H4 (cell line): ENCODE data around the gene SYT9. TPM values are rescaled to one million over a fixed set of nuclear protein-coding genes. Genes with fewer than 3 reads are reported as not detected.
"Not testable (repeated sequence)": the region's sequence is repeated elsewhere in the genome, so short reads cannot be mapped to it uniquely, and the experiment has no call there.

Source experiments
- DNase-seq: peaks from one replicate; pipeline ENCODE4 v3.0.0-alpha.2; 2015; ENCODE audit warnings: low spot score
- total RNA-seq: library from RNA; depleted of rRNA; stranded (reverse); fragments of >200 nt; shearing (Covaris generic); gene quantifications from 2 replicates; pipeline ENCODE4 v1.2.3, GENCODE V29; 2014; rRNA removed

Gene SYT9
- total RNA-seq, 1 experiment from 2014 or later: not detected

DNA sequence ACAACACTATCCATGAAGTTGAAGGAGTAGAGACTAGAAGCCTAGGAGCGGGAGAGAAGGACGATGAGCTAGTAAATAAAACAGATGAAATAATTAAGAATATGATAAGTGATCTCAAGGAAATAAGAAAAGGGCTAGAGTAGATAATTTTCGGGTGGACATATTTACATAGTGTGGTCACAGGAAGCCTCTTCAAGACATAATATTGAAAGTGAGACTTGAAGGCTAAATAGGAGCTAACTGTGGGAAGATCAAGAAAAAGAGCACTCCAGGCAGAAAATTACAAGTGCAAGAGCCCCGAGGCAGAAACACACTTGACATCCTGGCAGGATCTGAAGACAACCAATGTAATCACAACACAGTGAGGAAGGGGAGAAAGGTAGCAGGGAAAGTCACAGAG, 250.2 kb downstream of the SYT9 start:
- DNase-seq: no peak

DNA sequence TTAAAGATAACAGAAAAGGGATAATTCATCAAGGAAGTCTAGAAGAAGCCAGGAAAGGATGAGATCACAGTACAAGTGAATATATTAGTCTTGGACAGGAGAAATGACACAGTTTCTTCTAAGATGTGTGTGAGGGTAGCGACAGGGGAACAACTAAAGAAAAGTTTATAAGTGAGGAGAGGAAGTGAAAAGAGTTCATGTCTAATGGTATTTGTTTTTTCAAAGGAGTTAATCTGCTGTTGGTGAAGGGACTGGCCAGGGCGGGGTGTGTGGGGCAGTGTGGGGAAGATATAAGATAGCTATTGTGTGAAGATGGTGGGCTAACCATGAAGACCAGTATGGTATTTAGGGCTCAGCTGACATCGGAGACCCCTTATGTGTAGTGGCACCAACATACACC, 254.5 kb downstream of the SYT9 start:
- DNase-seq: no peak

DNA sequence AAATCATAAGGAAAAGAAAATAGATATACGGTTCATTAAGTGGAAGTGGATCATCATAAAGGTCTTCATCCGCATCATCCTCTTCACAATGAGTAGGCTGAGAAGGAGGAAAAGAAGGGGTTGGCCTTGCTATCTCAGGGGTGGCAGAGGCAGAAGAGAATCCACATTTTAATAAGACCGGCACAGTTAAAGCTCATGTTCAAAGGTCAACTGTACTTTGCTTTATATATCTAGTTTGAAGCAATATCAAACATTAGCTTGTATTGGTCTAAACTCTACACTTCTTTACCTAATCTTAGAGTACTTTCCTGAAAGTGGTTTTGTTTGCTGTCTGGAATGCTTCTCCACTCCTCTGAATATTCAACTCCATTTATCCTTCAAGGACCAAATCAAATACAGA, 256.4 kb downstream of the SYT9 start:
- DNase-seq: no peak

DNA sequence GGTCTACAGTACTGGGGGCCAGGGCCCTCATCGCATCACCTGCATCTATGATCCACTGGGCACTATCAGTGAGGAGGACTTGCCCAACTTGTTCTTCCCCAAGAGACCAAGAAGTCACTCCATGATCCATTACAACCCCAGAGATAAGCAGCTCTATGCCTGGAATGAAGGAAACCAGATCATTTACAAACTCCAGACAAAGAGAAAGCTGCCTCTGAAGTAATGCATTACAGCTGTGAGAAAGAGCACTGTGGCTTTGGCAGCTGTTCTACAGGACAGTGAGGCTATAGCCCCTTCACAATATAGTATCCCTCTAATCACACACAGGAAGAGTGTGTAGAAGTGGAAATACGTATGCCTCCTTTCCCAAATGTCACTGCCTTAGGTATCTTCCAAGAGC, 258.3 kb downstream of the SYT9 start:
- DNase-seq: no peak

DNA sequence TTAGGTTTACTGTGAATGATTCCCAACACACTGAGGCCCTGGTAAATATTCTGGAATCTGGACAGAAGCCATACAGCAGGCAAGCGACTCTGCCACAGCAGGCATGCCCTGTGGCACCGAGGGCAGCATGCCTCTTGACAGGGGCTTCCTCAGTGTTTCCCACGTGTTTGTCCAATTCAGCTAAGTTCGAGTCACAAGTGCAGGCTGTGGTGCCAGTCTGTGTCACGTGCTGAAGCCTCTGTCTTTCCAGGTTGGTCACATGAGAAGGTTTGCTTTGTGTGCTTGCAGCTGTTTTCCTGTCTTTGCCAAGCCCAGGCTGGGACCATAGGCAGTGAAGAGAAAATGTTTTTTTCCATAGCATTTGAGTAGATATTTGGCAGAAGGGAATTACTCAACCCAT, 259.7 kb downstream of the SYT9 start:
- peak; percentile 34 for DNase-seq

DNA sequence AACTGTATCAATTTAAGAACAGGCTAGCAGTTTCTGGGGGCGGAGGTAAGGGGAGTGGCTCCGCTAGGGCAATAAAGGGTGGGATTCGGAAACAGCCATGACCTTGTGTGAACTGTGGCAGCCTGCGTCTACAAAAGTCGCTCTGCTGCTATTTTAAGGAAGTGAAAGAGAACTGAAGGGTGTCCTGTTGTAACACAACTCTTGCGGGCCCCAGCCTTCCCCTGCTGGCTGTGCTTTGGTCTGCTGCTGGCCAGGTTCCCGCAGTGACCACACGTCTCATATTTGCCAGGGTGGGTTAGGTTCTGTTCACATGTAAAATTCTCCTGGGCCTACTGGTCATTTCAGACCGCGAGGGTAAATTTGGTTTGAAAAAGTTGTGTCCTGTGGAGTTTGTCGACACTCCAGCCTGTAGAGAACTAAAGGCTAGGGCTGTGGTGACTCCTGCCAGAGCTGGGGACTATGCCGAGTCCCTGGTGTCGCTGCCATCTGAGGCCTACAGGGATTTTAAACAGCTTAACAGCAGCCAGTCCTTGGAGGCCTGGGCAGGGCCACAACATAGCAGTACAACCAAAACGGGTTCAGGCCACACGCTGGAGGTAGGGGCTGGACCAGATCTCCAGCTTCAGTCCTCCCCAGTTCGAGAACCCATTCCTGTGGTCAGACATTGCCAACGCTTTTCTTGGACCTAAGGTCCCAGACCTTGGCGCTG, 261.0 kb downstream of the SYT9 start:
- no peak for DNase-seq

DNA sequence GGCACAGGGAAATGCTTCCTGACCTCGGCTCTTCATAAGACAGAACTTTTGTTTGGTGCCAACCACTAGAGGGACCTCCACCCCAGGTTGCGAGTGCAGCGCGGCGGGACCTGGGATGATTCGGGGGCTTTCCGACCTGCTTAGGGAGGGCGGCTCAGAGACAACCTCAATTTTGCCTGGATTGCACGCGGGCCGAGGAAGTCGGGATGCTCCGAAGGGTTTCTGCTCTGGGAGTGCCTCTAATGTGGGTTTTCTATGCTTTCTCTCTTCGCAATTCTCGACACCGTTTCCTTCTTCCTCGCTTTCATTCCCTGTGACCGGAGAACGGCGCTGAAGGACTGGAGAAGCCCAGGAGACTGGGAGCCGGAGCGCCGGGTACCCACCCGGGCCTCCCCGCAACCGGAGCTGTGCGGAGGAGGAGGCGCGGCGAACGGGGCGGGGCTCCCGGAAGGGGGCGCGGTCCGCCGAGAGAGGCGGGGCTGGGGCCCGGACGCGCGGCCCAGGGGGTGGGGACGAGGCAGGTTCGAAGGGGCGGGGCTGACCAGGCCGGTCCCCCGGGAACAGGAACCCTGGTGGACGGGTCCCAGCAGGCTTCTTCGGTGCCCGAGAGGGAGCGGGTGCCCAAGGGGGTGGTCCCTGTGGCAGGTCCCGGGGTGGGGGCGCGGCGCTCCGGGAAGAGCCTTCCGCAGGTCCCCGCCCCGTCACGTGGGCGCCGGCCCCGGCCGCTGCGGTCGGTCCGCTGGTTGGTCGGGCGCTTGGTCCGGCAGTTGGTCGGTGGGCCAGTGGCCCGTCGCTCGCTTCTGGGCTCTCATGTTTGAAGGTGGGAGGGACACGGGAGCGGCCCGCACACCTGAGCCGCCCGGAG, 261.8 kb downstream of the SYT9 start, which contains the start of gene PPFIBP2:
TSS of gene PPFIBP2 (plus strand) at position 766 of the 865 bp plus-strand sequence. CDS start 35,477 bp downstream, outside the sequence.
- DNase-seq: peak; percentile 73

DNA sequence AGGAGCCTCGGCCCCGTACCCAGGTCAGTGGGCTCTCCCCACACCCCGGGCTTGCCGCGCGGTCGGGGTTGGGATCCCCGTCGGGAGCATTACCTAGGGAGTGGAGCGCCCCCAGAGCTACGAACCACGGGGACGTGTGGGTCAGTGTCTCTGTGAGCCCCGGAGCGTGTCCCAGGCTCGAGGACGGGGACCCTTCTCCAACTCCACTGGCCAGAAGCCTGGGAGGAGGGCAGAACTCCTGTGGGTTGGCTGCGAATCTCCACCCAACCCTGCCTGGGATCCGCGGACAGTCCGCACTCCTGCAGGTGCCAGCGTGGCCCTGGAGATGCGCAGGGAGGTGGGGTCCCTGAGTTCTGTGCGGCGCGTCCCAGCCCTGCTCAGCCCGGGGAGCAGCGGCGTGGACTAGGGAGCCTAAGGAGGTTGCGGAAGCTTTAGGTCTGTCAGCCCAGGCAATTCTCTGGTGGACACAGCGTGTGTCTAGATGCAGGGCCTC, 262.4 kb downstream of the SYT9 start:
- no peak for DNase-seq

DNA sequence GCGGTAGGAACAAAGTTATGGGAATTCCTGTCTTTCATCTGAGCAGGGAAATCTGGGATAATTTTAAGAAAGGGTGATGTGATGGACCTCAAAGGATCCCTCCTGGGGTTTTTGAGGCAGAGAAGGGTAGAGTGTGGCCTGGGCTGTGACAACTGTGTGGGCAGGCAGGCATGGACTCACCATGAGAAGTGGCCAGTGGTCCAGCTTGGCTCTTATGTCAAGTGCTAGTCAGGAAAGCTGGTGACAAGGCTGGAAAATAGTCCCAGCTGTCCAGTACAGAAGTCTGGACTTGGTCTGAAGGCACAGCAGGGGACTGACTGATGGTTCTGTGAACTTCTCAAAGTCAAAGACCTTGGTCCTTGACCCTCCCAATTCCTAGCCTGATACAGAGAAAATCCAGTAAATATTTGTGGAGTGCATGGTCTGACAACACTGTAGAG, 263.8 kb downstream of the SYT9 start:
- DNase-seq: no peak

DNA sequence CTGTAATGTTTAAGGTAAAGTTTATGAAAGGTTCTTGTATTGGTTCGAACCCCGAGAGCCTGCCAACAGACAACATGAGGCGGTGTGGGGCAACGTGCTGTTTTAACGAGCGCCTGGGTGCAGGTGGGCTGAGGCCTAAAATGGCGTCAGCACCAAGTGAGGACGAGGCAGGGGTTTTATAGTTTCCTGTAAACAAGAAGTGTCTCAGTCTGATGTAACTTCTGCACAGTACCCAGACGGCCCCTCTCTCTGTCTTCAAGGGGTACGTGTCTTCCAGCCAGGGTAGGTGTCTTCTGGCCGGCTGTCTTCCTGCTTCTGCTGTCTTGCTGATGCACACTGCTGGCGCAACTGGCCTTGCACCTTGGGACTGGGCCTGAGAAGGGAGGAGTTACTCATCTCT, 264.8 kb downstream of the SYT9 start:
- no peak for DNase-seq

DNA sequence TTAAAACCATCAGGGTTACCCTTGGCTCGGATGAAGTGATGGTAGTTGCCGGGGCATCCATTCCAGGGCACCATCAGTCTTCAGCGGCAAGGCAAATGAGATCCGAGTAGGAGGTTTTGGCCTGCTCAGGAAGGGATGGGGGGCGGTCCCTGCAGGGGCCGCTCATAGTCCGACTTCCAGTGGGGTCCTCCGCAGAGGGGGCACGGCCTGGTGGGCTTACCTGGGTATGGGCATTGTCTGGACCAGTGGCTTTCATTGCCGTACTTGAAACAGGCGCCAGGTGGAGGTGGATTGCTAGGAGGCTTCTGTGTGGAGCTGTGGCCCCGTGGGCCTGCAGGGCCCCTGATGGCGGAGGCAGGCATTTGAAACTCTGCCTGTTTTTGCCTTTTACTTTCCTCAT, 266.0 kb downstream of the SYT9 start:
- not testable (repeated sequence) for DNase-seq

Other genes starting within 250 kb of the SYT9 start
- gene ZNF214, start 231.6 kb upstream of the SYT9 start, total RNA-seq: 5.5 and 9.3 TPM in 2 replicates
- 0.08 and 0.19 TPM in 2 replicates for gene NLRP14, start 231.4 kb upstream of the SYT9 start, total RNA-seq
- gene RBMXL2, start 162.9 kb upstream of the SYT9 start, total RNA-seq: not detected in 2 replicates
- gene OLFML1, start 233.6 kb downstream of the SYT9 start, total RNA-seq: 0.21 and 0.33 TPM in 2 replicates